EH (cell line): ENCODE results near the gene ST13.
"Not testable (repeated sequence)": the region's sequence is repeated elsewhere in the genome, so short reads cannot be mapped to it uniquely, and the experiment has no call there.

Experiments used
- DNase-seq: peaks from one replicate; pipeline ENCODE4 v3.0.0-alpha.2; 2015; ENCODE audit warnings: low read depth

The ST13 gene

DNA sequence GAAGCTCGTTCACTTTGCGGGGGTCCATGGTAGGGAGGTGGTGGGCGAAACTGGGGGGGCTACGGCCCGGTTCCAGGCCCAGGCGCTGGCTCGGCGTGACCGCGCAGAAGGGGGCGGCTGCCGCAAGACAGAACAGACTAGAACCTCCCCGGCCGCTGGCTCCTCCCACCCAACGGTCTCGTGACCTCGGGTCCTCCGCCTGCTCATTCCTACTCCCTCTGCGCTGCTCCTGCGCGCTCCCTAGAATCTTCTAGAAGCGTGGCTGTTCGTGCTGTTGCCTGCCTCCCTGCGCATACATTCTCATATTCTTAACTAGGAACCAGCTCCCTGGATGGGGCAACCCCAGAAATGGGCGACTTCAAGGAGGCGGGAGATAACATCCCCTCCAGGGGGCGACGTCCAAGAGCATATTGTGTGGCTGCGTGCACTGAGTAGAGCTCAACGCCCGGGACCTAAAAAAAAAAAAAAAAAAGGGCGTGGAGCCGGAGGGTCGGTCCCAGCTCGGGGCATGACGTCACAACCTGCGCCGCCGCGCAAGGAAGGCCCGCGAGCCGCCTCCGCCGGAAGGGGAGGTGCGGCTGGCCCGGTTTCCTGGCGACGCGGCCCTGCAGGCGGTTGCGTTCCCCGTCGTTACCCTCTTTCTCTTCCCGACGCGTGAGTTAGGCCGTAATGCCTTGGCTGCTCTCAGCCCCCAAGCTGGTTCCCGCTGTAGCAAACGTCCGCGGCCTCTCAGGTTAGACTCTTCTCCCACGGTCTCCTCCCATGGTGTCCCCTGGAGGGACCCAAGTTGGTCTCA is at the start of gene ST13, which contains the start of gene XPNPEP3:
TSS of gene ST13 (minus strand) at position 127 of the 796 bp plus-strand sequence. CDS start at position 28, 99 bp downstream.
TSS of gene XPNPEP3 (plus strand) at position 636 of the 796 bp plus-strand sequence. CDS start at position 670, 34 bp downstream.
- DNase-seq = peak; percentile 97

DNA sequence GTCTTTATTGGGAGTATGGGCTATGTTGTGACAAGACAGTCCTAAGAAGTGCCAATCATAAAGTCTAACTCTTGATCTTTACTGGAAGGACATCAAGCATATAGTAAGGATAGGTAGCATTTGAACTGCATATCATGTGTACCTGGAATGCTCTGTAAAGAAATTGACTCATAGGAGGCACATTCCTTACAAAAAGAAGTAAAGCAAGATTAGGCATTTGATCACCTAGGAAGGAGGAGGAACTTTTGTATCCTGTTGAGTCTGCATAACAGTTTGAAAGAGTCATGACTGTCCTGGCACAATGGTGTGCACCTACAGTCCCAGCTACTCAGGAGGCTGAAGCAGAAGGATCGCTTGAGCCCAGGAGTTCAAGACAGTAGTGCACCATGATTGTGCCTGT is 47.7 kb upstream of the ST13 start:
- DNase-seq = no peak

DNA sequence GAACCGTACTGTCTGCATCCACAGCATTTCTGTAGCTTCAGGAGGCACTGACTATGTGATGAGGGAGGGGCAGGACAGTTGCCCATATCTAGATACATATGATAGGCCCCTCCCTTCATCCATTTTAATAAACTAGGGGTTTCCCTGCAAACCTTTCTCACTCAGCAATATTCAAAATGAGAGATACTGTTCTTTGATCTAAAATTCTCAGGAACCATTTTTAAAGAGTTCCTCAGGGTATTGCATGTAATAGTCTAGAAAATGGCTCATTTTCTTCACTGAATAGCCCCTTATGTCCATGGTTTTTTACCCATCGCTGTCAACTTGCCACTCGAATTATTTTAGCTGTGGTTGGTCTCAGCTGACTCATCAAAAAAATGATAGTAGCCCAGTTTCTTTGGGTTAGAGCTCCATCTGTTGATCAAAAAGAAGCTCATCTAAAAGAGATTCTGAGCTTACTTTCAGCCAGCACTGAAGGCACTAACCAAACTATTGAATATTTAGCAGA is 42.5 kb upstream of the ST13 start:
- peak; percentile 72 for DNase-seq

DNA sequence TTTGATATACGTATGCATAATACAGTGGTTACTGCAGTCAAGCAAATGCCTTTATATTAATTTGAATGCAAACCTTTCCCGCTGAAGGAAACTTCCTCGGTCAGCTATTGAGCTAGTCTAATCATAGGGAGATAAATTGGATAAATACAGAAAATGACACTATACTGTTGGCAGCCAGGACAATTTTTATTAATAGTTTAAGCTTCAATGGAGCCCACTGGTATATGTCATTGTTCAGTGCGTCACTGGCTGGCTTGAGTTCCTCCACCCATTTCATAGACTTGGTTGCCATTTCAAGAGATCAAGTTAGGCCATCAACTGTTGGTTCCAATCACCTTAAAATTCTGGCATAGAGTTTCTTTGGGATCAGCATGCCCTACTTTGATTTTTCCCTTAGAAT is 38.0 kb upstream of the ST13 start:
- no peak for DNase-seq

DNA sequence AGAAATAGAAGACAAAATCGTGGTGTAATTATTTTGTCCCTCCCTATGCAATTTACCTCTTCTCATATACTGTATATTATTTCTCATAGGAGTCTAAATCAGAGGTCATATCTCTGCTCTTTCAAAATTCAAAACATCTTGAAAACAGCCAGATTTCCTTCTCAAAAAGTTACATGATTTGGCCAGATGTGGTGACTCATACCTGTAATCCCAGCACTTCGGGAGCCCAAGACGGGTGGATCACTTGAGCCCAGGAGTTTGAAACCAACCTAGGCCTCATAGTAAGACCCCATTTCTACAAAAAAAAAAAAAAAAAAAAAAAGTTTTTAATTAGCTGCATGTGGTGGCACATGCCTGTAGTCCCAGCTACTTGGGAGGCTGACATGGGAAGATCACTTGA is 34.4 kb upstream of the ST13 start:
- peak; percentile 33 for DNase-seq

DNA sequence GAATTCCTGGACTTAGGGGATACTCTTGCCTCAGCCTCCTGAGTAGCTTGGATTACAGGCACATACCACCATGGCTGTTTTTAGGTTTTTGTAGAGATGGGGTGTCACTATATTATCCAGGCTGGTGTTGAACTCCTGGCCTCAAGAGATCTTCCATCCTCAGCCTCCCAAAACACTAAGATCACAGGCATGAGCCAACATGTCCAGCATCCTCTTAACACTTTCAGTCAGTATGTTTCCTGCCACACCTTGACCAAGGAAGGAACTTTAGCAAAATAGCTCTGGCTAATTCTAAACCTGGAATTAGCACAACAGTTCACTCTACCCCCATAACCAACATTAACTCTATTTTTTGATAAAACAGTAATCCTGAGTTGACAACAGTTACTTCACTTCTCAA is 32.7 kb upstream of the ST13 start:
- no peak for DNase-seq

DNA sequence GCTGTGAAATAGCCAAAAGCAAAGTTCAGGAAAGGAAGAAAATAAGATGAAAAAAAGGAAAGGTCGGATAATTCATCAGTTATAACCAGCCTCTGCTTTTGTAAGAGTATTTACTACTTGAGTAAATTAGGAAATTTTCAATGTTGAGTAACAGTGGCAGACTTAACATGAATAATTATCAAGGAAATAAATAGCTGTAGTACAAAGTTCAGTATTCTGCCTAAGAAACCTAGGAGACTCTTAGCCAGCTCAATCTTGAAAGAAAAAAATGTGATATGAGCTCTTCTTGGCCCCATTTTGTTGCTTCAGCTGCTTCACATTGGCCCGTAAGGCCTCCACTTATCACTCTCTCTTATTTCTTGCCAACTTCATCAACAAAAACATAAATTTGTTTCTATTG is 22.5 kb upstream of the ST13 start:
- DNase-seq = no peak

DNA sequence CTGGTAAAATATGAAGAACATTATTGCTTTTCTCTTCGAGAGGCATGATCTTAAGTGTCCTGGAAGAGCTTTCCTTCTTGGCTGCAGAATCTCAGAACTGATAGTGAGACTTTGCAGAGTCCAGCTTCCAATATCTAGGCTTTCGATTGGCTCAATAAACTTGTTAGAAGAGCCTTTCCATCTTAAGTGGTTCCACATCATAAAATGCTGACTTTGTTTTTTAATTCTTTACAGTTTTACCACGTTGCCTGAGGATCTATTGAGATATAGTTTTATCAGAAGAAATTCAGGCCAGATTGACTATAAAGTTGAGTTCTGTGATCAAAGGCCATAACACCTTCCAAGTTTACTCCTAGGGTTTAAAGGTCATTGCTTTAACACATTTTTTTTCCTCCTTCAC is 21.0 kb upstream of the ST13 start:
- no peak for DNase-seq

DNA sequence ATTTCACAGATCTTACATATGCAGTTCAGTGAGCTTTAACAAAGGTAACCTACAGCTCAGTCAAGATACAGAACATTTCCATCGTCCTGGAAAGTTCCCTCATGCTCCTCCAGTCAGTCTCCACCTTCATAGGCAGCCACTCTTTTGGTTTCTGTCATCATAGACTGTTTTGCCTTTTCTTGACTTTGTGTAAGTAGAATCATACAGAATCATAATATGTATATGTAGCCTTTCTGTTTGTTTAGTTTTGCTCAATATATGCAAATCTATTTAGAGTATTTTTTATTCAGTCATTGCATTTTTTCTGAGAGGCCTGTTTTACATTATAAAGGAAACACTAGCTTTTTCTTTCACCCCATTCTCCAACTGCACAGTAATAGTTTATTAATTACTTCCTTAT is 20.5 kb upstream of the ST13 start:
- DNase-seq = no peak

DNA sequence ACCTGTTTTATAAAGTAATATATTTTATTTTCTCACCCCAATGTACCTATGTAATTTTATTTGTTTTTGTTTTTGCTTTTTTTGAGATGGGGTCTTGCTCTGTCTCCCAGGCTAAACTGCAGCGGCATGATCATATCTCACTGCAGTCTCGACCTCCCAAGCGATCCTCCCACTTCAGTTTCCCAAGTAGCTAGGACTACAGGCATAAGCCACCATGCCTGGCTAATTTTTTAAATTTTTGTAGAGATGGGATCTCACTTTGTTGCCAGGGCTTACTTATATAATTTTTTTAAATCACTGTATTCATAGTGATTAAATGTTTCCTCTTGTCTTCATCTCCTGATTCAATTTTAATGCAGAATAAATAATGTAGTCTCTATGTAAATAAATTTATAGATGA is 18.7 kb upstream of the ST13 start:
- DNase-seq = no peak

DNA sequence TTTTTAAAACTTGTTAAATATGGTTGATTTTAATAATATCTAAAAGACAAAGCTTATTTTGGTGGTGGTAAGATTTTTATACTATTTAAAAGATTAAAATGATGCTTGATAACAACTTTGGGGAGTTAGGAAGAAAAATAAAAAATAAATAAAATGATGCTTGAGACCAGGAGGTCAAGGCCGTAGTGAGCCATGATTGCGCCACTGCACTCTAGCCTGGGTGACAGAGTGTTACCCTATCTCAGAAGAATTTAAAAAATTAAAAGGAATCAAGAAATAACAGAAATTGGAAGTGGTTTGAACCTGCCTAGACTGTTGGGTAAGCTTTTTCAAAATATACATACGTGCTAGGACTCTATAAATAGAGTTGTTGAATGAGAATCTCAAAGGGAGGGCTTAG is 17.6 kb upstream of the ST13 start:
- no peak for DNase-seq

DNA sequence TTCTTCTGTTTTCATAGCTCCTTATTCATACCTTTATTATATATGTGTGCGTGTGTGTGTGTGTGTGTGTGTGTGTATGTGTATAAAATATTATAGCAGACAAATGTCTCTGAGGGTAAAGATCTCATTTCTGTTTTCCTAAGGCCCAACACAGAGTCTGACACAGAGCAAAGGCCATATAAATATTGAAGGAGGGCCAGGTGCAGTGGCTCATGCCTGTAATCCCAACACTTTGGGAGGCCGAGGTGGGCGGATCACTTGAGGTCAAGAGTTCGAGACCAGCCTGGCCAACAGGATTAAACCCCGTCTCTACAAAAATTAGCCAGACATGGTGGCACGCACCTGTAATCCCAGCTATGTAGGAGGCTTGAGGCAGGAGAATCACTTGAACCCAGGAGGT is 11.9 kb upstream of the ST13 start:
- DNase-seq = not testable (repeated sequence)

DNA sequence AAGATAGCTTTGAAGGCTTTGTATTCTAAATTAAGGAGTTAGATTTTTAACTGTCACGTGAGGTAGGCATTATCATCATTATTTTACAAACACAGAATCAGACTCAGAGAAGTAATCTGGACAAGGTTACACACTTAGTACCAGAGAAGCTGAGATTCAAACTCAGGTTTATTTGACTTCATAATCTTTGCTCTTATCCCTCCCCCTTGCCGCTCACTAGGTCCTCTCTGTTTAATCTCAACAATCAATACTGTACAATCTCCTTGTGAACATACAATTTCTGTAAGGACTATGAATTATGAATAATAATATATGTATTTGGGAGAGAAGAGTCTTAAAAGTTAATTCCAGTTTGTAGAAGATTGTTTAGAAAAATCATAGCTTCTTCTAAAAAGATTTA is 10.7 kb upstream of the ST13 start:
- DNase-seq = no peak

DNA sequence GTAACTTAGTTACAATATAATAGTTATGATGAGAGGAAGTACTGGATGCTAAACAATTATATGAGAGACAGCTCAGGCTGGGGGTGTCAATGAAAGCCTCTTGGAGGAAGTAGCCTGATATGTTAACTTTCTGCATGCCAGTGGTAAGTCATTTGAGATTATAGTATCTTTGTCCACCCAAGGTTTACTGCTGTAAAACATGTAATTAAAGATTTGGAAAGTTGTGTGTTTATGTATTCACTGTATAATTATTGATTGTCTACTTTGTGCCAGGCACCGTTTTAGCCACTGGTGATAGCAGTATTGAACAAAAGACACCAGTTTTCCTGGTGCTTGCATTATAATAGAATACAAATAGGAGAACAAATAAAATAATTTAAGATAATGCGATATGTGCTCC is 6.1 kb upstream of the ST13 start:
- DNase-seq = no peak

DNA sequence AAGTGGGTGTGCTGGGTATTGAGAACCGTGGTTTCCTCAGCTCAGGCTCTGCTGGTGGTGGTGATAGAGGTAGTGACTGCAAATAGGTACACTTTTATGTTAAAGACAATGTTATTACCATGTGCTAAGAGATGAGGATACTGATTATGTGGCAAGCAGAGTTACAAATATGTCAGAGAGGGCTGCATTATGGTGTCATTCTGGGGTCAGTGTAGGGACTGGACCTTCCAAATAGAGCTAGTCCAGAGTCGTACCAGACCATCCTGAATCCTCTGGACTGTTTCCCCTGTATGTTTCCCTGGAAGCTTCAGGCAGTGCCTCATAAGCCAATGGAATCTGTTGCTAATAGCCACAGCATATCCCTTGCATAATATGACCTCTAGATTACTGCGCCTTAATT is 5.6 kb upstream of the ST13 start, which contains the start of gene DNAJB7:
TSS of gene DNAJB7 (minus strand) at position 101 of the 400 bp plus-strand sequence. CDS start 119 bp downstream, outside the sequence.
- no peak for DNase-seq

DNA sequence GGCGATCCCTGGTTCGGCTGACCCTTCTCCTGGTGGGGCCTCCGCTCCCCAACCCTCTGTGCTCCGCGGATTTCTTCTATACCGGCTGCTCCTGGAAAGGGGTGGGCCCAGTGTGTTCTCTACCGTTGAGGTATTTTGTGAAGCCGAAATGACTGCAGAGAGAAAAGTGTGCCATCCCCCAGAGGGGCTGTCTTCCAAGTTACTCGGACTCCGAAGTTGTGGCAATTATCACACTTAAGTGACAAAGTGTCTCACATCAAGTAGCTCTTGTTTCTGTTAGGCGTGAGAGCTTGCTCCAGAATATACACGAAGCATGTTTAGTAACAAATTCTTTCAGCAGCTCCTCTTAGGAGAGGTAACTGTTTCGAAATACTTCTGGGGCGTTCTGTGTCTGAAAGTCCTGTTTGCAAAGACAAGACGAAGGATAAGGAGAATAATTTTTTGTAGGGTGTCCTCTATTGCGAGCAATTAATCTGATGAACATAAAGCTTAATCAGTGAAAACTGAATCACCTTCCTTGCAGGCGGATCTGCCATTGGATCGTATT is 943 bp upstream of the ST13 start:
- no peak for DNase-seq

DNA sequence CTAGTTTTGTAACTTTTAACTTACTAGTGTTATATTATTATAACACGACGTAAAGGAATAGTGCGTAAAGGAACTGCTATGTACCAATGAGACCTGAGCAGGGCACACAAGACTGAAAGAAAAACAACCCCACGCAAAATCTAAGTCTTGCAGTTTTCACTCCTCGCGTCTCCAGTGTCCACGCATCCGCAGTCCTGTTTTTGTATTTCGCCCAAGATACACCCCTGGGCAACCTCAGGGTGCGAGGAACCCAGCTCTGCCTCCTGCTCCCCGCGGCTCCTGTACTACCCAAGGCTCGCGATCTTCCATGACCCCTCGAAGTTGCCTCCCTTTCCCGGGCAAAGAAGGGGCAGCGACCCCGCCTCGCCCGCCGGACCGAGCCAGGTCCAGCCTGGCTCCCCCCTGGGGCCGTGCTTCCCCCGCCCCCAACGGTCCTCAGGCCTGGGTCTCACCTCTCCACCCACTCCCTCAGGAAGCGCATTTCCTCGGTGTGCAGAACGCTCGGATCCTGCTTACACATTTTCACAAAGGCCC is 393 bp downstream of the ST13 start:
- peak; percentile 35 for DNase-seq

DNA sequence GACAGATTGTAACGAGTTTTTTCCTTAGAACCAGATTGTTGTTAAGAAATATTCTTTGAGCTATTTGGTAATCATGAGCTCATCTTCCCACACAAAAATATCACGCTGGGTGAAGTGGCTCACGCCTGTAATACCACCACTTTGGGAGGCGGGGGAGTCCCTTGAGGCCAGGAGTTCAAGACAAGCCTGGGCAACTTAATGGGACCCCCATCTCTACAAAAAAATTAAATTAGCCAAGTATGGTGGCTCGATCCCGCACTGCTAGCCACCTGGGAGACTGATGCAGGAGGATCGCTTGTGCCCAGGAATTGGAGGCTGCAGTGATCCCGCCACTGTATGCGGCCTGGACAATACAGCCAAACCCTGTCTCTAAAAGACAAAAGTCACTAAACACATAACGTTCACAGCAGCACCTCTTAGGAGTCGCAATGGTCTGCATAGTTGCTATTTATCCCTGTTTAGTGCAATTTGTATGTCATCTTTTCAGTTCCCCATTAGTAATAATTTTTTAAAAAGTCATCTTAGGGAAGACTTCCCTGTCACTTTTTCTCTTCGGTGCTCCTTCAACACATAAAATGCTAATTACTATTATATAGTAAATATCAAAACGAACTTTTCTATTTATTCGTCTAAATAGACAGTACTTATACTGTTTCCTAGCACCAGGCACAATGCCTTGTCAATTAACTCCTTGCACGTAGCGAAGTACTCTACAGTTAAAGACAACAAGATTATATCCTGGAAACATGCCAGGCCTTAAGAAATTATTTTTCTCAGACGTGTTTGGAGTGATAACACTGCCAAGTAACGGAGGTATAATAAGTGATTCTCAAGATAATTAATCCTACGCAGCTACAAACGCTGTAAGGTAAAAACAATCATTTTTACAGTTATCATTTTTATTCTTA is 1.1 kb downstream of the ST13 start:
- DNase-seq = peak; percentile 26

DNA sequence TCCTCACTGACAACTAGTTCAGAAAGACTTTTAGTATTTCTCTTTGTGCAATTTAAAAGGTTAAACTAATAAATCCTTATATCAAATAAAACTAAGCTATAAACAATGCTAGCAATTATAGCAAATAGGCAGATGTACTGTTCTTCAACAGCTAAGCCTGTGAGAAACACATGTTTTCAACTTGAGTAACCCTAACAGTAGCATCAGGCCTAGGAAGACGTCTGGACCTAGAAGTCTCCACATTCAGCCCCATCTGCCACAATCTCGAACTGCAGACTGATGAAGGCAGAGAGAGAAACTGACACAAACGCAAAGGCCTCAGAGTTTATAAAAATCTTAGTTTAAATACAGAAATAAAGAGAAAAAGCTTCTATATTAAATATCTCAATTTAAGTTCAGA is 2.5 kb downstream of the ST13 start:
- peak; percentile 19 for DNase-seq

DNA sequence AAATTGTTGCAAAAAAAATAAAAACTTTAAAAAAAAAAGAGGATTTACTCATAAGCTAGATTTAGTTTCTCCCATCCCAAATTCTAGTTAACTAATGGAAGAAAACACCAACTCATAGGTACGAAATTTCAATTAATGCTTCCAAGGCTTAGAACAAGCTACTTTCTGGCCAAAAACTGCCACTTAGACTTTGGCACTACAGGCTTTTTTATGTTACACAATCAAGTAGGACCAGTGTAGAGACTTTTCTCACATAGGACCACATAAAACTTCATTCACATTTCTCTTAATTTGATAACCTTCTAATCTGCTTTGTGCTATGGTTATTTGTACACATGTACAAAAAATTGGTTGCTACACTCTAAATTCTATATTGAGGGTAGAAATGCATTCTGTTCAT is 3.1 kb downstream of the ST13 start:
- no peak for DNase-seq

DNA sequence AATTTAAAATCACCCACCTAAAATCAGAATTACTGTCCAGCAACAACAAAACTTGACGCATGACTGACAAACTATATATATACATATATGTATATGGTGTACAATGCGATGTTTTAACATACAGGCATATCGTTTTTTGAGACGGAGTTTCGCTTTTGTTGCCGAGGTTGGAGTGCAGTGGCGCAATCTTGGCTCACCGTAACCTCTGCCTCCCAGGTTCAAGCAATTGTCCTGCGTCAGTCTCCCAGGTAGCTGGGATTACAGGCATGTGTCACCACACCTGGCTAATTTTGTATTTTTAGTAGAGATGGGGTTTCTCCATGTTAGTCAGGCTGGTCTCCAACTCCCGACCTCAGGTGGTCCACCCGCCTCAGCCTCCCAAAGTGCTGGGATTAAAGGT is 10.6 kb downstream of the ST13 start:
- DNase-seq = not testable (repeated sequence)

DNA sequence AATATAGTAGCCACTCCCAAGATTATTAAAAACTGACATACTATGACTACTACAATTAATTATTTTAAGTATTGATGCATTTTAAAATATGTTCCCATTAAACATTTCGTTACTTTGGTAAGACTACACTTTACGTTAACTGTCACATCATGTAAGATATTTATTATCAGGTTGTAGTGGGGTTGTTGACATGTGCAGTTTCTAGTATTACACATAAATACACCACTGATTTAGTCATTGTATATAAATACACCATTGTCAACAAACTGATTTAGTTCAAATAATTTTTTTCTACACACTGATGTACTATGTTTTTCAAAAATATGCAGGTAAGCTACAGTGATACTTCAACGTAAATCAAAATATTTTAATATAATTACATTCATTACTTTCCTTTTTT is 11.5 kb downstream of the ST13 start:
- DNase-seq = no peak
